Astrocyte (in vitro differentiated cells and primary cell): ENCODE data around the gene CAPN5. TPM values are rescaled to one million over a fixed set of nuclear protein-coding genes. Genes with fewer than 3 reads are reported as not detected.

Experiments used
- DNase-seq: peaks from one replicate; pipeline ENCODE4 v3.0.0-alpha.2; 2010; ENCODE audit warnings: low read depth
- FAIRE-seq: peaks from 2 replicates; lab custom pipeline; 2011; peaks lifted over from hg19 to GRCh38; lab: Jason Lieb, UNC
- H2AFZ ChIP-seq: 2 replicates; pipeline ENCODE4 v1.6.0; 2012; ENCODE audit warnings: low read depth, low read length, inconsistent platforms
- H3K27ac ChIP-seq: 2 replicates; pipeline ENCODE4 v1.5.1; 2011; ENCODE audit warnings: low read depth, low read length, inconsistent platforms
- H3K27me3 ChIP-seq: 2 replicates; pipeline ENCODE4 v1.6.0; 2011; ENCODE audit warnings: low read length, inconsistent platforms; ENCODE audit not compliant: insufficient read depth
- H3K36me3 ChIP-seq: 2 replicates; pipeline ENCODE4 v1.5.1; 2011; ENCODE audit warnings: low read length, inconsistent platforms; ENCODE audit not compliant: insufficient read depth
- H3K4me1 ChIP-seq: 2 replicates; pipeline ENCODE4 v1.5.1; 2011; ENCODE audit warnings: low read length, inconsistent platforms; ENCODE audit not compliant: insufficient read depth
- H3K4me2 ChIP-seq: 2 replicates; pipeline ENCODE4 v1.6.0; 2012; ENCODE audit warnings: low read length, inconsistent platforms
- H3K4me3 ChIP-seq: 2 replicates; pipeline ENCODE4 v1.5.1; 2011; ENCODE audit warnings: low read depth, mild to moderate bottlenecking, low read length, inconsistent platforms; ENCODE audit not compliant: insufficient read depth
- H3K79me2 ChIP-seq: 2 replicates; pipeline ENCODE4 v1.6.0; 2012; ENCODE audit warnings: mild to moderate bottlenecking, low read length, inconsistent platforms; ENCODE audit not compliant: insufficient read depth
- H3K9ac ChIP-seq: 2 replicates; pipeline ENCODE4 v1.6.0; 2012; ENCODE audit warnings: mild to moderate bottlenecking, low read length, inconsistent platforms
- H3K9me3 ChIP-seq: 2 replicates; pipeline ENCODE4 v1.5.1; 2012; ENCODE audit warnings: low read depth, mild to moderate bottlenecking, low read length, inconsistent platforms; ENCODE audit not compliant: insufficient read depth
- H4K20me1 ChIP-seq: 2 replicates; pipeline ENCODE4 v1.6.0; 2012; ENCODE audit warnings: low read length, inconsistent platforms; ENCODE audit not compliant: insufficient read depth
- H3K27ac Mint-ChIP-seq: one replicate; pipeline ENCODE4 v1.8.0; 2021; ENCODE audit warnings: mild to moderate bottlenecking, mixed read lengths; ENCODE audit not compliant: unreplicated experiment
- H3K27me3 Mint-ChIP-seq: one replicate; pipeline ENCODE4 v1.8.0; 2021; ENCODE audit warnings: low read depth, mixed read lengths; ENCODE audit not compliant: unreplicated experiment
- H3K36me3 Mint-ChIP-seq: one replicate; pipeline ENCODE4 v1.8.0; 2021; ENCODE audit warnings: low read depth, mixed read lengths; ENCODE audit not compliant: unreplicated experiment
- H3K4me1 Mint-ChIP-seq: one replicate; pipeline ENCODE4 v1.8.0; 2021; ENCODE audit warnings: low read depth, mixed read lengths; ENCODE audit not compliant: unreplicated experiment
- H3K4me3 Mint-ChIP-seq: one replicate; pipeline ENCODE4 v1.8.0; 2021; ENCODE audit warnings: mild to moderate bottlenecking, moderate library complexity, mixed read lengths; ENCODE audit not compliant: unreplicated experiment
- H3K9me3 Mint-ChIP-seq: one replicate; pipeline ENCODE4 v1.8.0; 2021; ENCODE audit warnings: mild to moderate bottlenecking, mixed read lengths; ENCODE audit not compliant: unreplicated experiment
- EZH2 ChIP-seq: IDR thresholded peaks from 2 replicates; pipeline ENCODE4 v1.6.1; 2012; ENCODE audit warnings: mild to moderate bottlenecking, low read length, inconsistent platforms; ENCODE audit not compliant: insufficient read depth
- total RNA-seq: library from RNA; stranded (reverse); gene quantifications from 2 replicates; pipeline ENCODE4 v1.2.1, GENCODE V29; 2021
- TF ChIP-seq, protein P1 (sequence below): IDR thresholded peaks from 2 replicates; pipeline ENCODE4 v1.5.1; 2011; ENCODE audit warnings: low read depth, mild to moderate bottlenecking, inconsistent platforms, low read length, moderate library complexity; ENCODE audit not compliant: insufficient read depth

Gene CAPN5
- total RNA-seq, 1 donor from 2014 or later = 17.4 TPM

DNA sequence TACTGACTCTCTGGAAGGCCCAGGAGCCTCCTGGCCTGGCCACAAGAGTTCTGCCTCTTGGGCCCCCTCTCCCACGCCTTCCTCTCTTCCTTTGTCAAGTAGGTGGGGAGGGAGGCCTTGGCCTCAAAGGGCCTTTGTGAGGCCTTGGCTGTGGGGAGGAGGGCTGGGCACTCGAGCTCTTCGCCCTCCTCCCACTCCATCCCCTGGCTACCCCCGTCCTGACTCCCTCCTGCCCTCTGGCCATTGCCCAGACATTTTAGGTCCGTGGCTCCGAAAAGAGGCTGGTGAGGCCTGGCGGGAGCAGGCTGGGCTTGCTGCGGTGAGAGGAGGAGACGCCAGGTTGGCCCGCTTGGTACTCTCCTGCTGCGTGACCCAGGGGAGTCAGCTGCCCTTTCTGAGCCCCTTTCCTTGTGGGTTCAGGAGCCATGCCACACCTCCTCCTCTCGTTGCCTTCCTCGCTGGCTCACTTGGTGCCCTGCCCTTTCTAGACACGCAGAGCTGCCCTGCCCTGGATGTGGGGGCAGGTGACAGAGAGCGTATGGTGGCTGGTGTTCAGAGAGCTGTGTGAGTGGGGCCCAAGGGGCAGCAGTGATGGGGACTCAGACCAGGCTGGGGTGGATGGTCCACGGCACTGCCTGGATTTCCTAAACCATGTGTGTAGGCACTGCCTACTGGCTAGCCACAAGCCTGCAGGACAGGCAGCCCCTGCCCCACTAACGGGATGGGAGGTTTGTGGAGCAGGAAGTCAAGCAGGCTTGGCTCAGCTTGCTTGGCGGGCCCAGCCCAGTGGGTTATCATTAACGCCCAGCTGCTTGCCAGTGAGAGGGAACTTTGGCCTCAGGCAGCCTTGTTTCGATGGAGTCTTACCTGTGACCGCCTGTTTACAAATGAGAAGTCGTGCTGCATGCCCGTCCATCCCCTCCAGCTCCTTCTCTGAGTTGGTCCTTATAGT lies 20.0 kb downstream of the CAPN5 start:
- no peak overlapping the region for H3K27ac Mint-ChIP-seq
- peaks cover 24% of the 10 kb centered on the region for H4K20me1 ChIP-seq
- no peak overlapping the region for H3K9ac ChIP-seq
- no peak overlapping the region for H3K4me3 Mint-ChIP-seq
- peaks cover 5% of the 10 kb centered on the region for H3K4me1 ChIP-seq
- no peaks in the 10 kb centered on the region for H3K27me3 Mint-ChIP-seq
- no peak for DNase-seq
- H3K9me3 ChIP-seq = no peaks in the 10 kb centered on the region
- H3K4me2 ChIP-seq = no peak overlapping the region
- TF ChIP-seq EZH2 = no peak
- TF ChIP-seq, protein P1, sequence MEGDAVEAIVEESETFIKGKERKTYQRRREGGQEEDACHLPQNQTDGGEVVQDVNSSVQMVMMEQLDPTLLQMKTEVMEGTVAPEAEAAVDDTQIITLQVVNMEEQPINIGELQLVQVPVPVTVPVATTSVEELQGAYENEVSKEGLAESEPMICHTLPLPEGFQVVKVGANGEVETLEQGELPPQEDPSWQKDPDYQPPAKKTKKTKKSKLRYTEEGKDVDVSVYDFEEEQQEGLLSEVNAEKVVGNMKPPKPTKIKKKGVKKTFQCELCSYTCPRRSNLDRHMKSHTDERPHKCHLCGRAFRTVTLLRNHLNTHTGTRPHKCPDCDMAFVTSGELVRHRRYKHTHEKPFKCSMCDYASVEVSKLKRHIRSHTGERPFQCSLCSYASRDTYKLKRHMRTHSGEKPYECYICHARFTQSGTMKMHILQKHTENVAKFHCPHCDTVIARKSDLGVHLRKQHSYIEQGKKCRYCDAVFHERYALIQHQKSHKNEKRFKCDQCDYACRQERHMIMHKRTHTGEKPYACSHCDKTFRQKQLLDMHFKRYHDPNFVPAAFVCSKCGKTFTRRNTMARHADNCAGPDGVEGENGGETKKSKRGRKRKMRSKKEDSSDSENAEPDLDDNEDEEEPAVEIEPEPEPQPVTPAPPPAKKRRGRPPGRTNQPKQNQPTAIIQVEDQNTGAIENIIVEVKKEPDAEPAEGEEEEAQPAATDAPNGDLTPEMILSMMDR = no peak
- H3K9me3 Mint-ChIP-seq = no peaks in the 10 kb centered on the region
- no peaks in the 10 kb centered on the region for H3K27me3 ChIP-seq
- no peaks in the 10 kb centered on the region for H3K36me3 ChIP-seq
- H2AFZ ChIP-seq = no peak overlapping the region
- no peaks in the 10 kb centered on the region for H3K36me3 Mint-ChIP-seq
- FAIRE-seq = no peak
- no peak overlapping the region for H3K4me3 ChIP-seq
- H3K27ac ChIP-seq = no peak overlapping the region
- H3K79me2 ChIP-seq = no peaks in the 10 kb centered on the region
- no peaks in the 10 kb centered on the region for H3K4me1 Mint-ChIP-seq

DNA sequence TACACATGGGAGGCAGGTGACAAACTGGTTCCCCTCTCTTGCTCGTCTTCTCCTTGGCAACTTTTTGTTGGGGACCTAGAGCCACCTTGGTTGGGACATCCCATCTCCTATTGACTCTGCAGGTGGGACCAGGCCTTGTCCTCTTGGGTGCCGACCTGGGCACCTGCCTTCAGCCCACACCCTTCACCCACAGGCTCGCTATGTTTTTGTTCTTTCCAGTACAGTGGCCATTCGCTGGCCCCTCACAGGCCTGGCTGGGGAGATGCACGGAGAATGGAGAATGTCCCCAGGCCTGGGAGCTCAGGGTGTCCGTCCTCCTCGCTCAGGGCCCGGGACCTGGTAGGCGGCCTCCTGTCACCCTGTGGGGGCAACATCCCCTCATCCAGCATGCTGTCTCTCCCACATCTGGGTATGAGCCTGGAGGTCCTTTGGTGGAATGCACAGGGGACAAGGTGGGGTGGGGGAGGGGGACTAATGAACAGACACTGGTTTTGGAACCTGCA lies 21.0 kb downstream of the CAPN5 start:
- Histone ChIP-seq H3K36me3 (no peaks in the 10 kb centered on the region), H3K9me3 (no peaks in the 10 kb centered on the region), H2AFZ (no peak overlapping the region), H4K20me1 (peaks cover 21% of the 10 kb centered on the region), H3K79me2 (no peaks in the 10 kb centered on the region), H3K27me3 (no peaks in the 10 kb centered on the region), H3K27ac (no peak overlapping the region), H3K4me3 (no peak overlapping the region), H3K4me2 (no peak overlapping the region), H3K4me1 (peaks cover under 1% of the 10 kb centered on the region), H3K9ac (no peak overlapping the region)
- TF ChIP-seq EZH2 = no peak
- TF ChIP-seq, protein P1 = no peak
- H3K4me1 Mint-ChIP-seq = no peaks in the 10 kb centered on the region
- no peak overlapping the region for H3K4me3 Mint-ChIP-seq
- H3K27ac Mint-ChIP-seq = no peak overlapping the region
- H3K36me3 Mint-ChIP-seq = no peaks in the 10 kb centered on the region
- DNase-seq (no peak), FAIRE-seq (no peak)
- H3K27me3 Mint-ChIP-seq = no peaks in the 10 kb centered on the region
- H3K9me3 Mint-ChIP-seq = no peaks in the 10 kb centered on the region
